SH-SY5Y (cell line): ENCODE measurements around the gene TLE6.

Source experiments
- GATA2 ChIP-seq: IDR thresholded peaks from 2 replicates; pipeline ENCODE4 v1.6.1; 2011; ENCODE audit warnings: mild to moderate bottlenecking, low read depth, low read length
- GATA3 ChIP-seq: IDR thresholded peaks from 2 replicates; pipeline ENCODE4 v1.6.1; 2011; ENCODE audit warnings: low read depth, mild to moderate bottlenecking, low read length, moderate library complexity

- TF ChIP-seq GATA2 (no peak), GATA3 (no peak)
Measured at GRCh38 chr19:2963122-2963521, 14.2 kb upstream of the TLE6 start.
